ENCODE data around the gene HACD4. TPM values are rescaled to one million over a fixed set of nuclear protein-coding genes. Genes with fewer than 3 reads are reported as not detected.

HACD4 gene
- total RNA-seq, 4 donors from 2014 or later: 13.8 to 25.0 (median 17.9) TPM

- no peak overlapping the region for H3K4me3 ChIP-seq
- WGBS: 88% methylated on average over 2 of the region's 2 CpGs
- no peak overlapping the region for H3K27ac ChIP-seq (replicated peaks in 1 of 4)
- peaks cover 0 to 23% (median 9%) of the 10 kb centered on the region in 4 donors for H3K4me1 ChIP-seq
- H3K36me3 ChIP-seq: peaks cover 0 to 60% (median 8%) of the 10 kb centered on the region in 4 donors
- no peak for DNase-seq (ENCODE audit: extremely low spot score)
- intact Hi-C loops (cut with DNase I): no loop called here
- no peak for TF ChIP-seq POLR2A (IDR thresholded peaks at IDR 0.05; ENCODE audit: low read depth)
- no peaks in the 10 kb centered on the region for H3K9me3 ChIP-seq
- no peaks in the 10 kb centered on the region for H3K27me3 ChIP-seq
These were observed 40.6 kb downstream of the HACD4 start for GRCh38 chr9:20990867-20991266.

GRCh38 chr9:20989923-20990341 is 41.5 kb downstream of the HACD4 start:
- Histone ChIP-seq H3K9me3 (no peaks in the 10 kb centered on the region), H3K27me3 (no peaks in the 10 kb centered on the region), H3K27ac (replicated peaks in 1 of 4) (no peak overlapping the region), H3K4me1 (peaks cover 0 to 33% (median 15%) of the 10 kb centered on the region in 4 donors), H3K36me3 (peaks cover 0 to 60% (median 8%) of the 10 kb centered on the region in 4 donors), H3K4me3 (no peak overlapping the region)
- no peak for TF ChIP-seq CTCF (IDR thresholded peaks at IDR 0.05)
- TF ChIP-seq POLR2A (IDR thresholded peaks at IDR 0.05; ENCODE audit: low read depth): no peak
- TF ChIP-seq POLR2AphosphoS5 (IDR thresholded peaks at IDR 0.05): no peak
- TF ChIP-seq EP300 (IDR thresholded peaks at IDR 0.05): no peak
- DNase-seq (ENCODE audit: extremely low spot score): no peak
- intact Hi-C loops (cut with DNase I): no loop called here
- 61% methylated on average over 6 of the region's 6 CpGs for WGBS

- Histone ChIP-seq H3K27me3 (no peaks in the 10 kb centered on the region), H3K27ac (replicated peaks in 1 of 4) (no peak overlapping the region), H3K4me3 (no peak overlapping the region), H3K36me3 (peaks cover 0 to 52% (median 8%) of the 10 kb centered on the region in 4 donors), H3K4me1 (peaks cover 0 to 44% (median 27%) of the 10 kb centered on the region in 4 donors), H3K9me3 (no peaks in the 10 kb centered on the region)
- TF ChIP-seq POLR2A (IDR thresholded peaks at IDR 0.05; ENCODE audit: low read depth): no peak
- DNase-seq (ENCODE audit: extremely low spot score): no peak
- 41% methylated on average over 3 of the region's 3 CpGs for WGBS
- intact Hi-C loops (cut with DNase I): no loop called here
These were observed 42.6 kb downstream of the HACD4 start for GRCh38 chr9:20988671-20989315.

GRCh38 chr9:20988061-20988460 is 43.4 kb downstream of the HACD4 start:
- intact Hi-C loops (cut with DNase I): no loop called here
- no peaks in the 10 kb centered on the region for H3K27me3 ChIP-seq
- TF ChIP-seq POLR2A (IDR thresholded peaks at IDR 0.05; ENCODE audit: low read depth): no peak
- TF ChIP-seq EP300 (IDR thresholded peaks at IDR 0.05): no peak
- TF ChIP-seq POLR2AphosphoS5 (IDR thresholded peaks at IDR 0.05): no peak
- TF ChIP-seq CTCF (IDR thresholded peaks at IDR 0.05): no peak

GRCh38 chr9:20987521-20987920 is 43.9 kb downstream of the HACD4 start:
- TF ChIP-seq POLR2A (IDR thresholded peaks at IDR 0.05; ENCODE audit: low read depth): no peak
- no peak for TF ChIP-seq CTCF (IDR thresholded peaks at IDR 0.05)
- TF ChIP-seq EP300 (IDR thresholded peaks at IDR 0.05): no peak
- no peak for TF ChIP-seq POLR2AphosphoS5 (IDR thresholded peaks at IDR 0.05)

More at GRCh38 chr9:20988061-20988460, 43.4 kb downstream of the HACD4 start:
- Histone ChIP-seq H3K9me3 (no peaks in the 10 kb centered on the region), H3K4me1 (peaks cover 2 to 51% (median 34%) of the 10 kb centered on the region in 4 donors), H3K27ac (replicated peaks in 1 of 4) (no peak overlapping the region), H3K4me3 (no peak overlapping the region), H3K36me3 (peaks cover 0 to 45% (median 8%) of the 10 kb centered on the region in 4 donors)
- WGBS: 80% methylated on average over 3 of the region's 3 CpGs
- no peak for DNase-seq (ENCODE audit: extremely low spot score)

More at GRCh38 chr9:20987521-20987920, 43.9 kb downstream of the HACD4 start:
- DNase-seq (ENCODE audit: extremely low spot score): no peak
- peaks cover 0 to 46% (median 8%) of the 10 kb centered on the region in 4 donors for H3K36me3 ChIP-seq
- 42% methylated on average over 1 of the region's 1 CpG for WGBS
- peaks cover 2 to 57% (median 38%) of the 10 kb centered on the region in 4 donors for H3K4me1 ChIP-seq
- intact Hi-C loops (cut with DNase I): no loop called here
- no peak overlapping the region for H3K4me3 ChIP-seq
- H3K27ac ChIP-seq (replicated peaks in 1 of 4): no peak overlapping the region
- H3K27me3 ChIP-seq: no peaks in the 10 kb centered on the region
- H3K9me3 ChIP-seq: no peaks in the 10 kb centered on the region

Measured in esophagus muscularis mucosa (tissue), 4 donors.